GM18517 (cell line): ENCODE measurements around the gene TRABD.
"Not testable (repeated sequence)": the region's sequence is repeated elsewhere in the genome, so short reads cannot be mapped to it uniquely, and the experiment has no call there.

Experiments used
- ATAC-seq: cut with Tn5 transposase; IDR thresholded peaks from one replicate; pipeline ENCODE4 v1.9.1; 2021; ENCODE audit warnings: mild to moderate bottlenecking, moderate library complexity; ENCODE audit not compliant: unreplicated experiment

The TRABD gene

GRCh38 chr22:50185375-50186087, at the start of gene TRABD:
Gene TRABD, plus strand, starts transcription at chr22:50185913. Its CDS starts 7,148 bp downstream, at chr22:50193061.
- ATAC-seq: no peak

DNA sequence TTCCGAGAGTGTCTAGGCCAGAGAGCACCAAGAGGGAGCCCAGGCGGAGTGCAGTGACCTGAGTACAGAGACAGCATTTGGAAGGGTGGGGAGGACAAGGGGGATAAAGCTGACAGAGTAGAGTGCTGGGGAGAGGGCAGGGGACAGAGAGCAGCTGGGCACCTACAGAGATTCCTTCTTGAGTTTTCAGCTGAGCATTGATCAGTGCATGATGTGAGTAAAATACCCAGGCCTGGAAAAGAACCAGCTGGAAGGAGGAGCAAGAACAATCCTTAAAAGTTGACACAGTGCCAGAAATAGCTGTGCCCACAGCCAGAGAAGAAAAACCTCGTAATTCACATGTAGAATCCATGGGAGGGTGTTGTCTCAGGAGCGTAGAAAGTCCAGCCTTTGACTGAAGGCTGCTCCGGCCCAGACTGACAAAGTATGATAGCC, 49.1 kb upstream of the TRABD start:
- no peak for ATAC-seq

GRCh38 chr22:50137277-50137676, 48.4 kb upstream of the TRABD start:
- not testable (repeated sequence) for ATAC-seq

- ATAC-seq: no peak
Measured at GRCh38 chr22:50138041-50138440, 47.7 kb upstream of the TRABD start.

GRCh38 chr22:50138988-50139387, 46.7 kb upstream of the TRABD start:
- ATAC-seq: no peak

GRCh38 chr22:50139843-50140415, 45.8 kb upstream of the TRABD start:
- ATAC-seq: no peak

DNA sequence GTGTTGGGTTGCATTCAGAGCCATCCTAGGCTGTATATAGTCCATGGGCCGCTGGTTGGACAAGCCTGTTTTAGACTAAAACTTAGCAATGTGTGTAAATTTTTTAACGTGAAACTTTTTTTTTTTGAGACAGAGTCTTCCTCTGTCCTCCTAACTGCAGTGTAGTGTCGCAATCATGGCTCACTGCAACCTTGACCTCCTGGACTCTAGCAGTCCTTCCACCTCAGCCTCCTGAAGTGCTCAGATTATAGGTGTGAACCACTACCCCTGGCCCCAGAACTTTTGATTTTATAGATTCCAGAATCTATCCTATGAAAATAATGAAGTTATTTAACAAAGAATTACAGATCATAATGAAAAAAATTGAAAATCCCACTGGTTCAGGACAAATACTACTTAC, 45.1 kb upstream of the TRABD start:
- ATAC-seq: no peak

GRCh38 chr22:50141462-50141861, 44.3 kb upstream of the TRABD start:
- ATAC-seq: no peak

GRCh38 chr22:50141891-50142363, 43.8 kb upstream of the TRABD start:
- no peak for ATAC-seq

DNA sequence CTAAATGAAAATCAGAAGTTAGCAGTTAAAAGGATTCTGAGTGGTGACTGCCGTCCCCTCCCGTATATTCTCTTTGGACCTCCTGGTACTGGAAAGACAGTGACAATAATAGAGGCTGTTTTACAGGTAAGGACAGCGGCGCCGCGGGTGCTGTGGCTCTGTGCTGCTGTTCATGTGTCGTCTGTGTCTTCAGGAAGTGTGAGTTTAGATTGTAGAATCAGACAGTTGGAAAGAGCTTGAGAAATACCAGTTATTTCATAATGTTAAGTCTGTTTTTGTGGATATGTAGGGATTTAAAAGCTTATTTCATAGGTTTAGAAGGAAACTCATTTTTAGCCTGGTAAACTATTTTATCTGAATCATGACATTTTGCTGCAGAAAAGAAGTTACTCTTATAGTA, 42.6 kb upstream of the TRABD start:
- ATAC-seq: no peak

DNA sequence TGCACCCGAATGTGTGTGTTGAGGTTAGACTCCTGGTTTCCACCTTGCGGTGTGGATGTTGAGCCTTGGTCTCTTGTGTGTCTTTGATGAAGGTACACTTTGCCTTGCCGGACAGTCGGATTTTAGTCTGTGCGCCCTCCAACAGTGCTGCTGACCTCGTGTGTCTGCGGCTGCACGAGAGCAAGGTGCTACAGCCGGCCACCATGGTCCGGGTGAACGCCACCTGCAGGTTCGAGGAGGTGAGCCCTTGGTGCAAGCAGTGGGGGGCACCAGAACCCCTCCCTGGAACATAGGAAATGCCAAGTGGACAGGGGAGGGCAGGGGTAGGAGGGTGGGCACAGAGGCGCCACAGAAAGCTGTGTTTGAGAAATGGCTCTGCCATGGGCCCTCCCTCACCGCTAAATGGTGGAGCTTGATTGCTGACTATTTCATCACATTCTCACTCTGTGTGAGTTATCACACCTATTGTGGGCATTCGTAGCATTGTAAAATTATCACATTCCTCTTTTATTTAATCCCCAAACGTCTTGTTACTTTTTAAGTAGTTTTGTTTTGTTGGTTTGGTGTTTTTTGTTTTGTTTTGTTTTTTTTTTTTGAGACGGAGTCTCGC, 41.6 kb upstream of the TRABD start:
- no peak for ATAC-seq

- ATAC-seq: no peak
Measured at GRCh38 chr22:50145721-50146438, 39.8 kb upstream of the TRABD start.

DNA sequence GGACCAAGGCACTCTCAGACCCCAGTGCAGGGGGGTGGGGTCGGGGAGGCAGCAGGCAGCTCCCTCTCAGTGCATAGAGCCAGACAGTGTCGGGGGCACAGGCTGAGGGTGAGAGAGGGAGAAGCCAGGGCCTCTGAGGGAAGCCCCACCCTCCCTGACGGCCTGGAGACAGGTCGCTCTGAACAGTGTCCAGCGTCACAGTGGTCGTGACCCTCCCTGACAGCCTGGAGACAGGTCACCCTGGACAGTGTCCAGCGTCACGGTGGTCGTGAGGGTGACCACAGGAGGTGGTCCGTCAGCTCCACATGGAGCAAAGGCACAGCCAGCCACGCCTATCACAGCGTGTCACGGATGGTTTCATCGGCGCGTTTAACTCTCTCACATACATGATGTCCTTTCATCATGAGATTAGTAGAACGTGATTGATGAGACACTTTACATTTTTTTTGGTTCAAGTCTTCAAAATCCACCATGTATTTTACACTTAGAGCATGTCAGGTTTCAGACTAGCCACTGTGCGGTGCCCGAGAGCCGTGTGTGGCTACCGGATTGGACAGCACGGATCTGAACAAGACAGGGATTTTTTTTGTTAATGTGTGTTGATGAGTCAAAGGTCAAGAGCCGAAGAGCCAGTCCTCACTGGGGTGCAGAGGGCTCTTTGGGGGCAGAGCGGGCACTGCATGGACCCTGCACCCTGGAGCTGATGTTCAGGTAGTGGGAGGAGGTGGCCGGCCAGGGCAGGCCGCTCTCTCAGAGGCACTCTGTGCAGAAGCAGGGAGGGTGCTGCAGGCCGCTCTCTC, 39.1 kb upstream of the TRABD start:
- ATAC-seq: no peak

GRCh38 chr22:50147258-50148165, 38.2 kb upstream of the TRABD start:
- ATAC-seq: not testable (repeated sequence)

- no peak for ATAC-seq
Measured at GRCh38 chr22:50148166-50148500, 37.6 kb upstream of the TRABD start.

DNA sequence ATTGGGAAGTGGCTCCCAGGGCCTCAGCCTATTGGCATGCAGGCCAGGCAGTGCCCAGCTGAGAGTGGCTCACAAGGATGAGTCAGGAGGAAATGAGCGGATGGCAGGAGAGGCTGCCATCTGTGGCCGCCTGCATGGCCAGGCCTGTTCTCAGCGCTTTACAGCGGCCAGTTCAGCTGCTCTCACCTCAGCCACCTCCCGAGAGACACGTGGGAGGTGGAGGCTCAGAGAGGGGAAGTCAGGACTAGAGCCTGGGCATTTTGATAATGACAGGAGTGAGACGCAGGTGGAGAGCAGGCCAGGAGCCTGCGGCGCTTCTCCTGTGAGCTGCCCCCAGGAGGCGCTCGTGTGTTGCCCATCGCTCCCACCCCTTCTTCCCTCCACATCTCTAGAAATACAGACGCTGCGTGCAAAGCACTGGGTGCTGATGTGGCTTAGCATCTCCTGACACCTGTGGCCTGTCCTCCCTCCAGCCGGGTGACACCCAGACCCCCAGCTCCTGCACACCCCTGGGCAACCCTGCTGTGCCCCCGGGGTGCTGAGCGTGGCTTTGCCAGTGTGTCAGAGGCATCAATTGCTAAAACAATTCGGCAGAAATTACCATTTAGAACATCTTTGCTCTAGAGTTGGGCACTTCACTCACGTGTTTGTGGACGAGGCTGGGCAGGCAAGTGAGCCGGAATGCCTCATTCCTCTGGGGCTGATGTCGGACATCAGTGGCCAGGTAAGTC, 36.6 kb upstream of the TRABD start:
- ATAC-seq: no peak

DNA sequence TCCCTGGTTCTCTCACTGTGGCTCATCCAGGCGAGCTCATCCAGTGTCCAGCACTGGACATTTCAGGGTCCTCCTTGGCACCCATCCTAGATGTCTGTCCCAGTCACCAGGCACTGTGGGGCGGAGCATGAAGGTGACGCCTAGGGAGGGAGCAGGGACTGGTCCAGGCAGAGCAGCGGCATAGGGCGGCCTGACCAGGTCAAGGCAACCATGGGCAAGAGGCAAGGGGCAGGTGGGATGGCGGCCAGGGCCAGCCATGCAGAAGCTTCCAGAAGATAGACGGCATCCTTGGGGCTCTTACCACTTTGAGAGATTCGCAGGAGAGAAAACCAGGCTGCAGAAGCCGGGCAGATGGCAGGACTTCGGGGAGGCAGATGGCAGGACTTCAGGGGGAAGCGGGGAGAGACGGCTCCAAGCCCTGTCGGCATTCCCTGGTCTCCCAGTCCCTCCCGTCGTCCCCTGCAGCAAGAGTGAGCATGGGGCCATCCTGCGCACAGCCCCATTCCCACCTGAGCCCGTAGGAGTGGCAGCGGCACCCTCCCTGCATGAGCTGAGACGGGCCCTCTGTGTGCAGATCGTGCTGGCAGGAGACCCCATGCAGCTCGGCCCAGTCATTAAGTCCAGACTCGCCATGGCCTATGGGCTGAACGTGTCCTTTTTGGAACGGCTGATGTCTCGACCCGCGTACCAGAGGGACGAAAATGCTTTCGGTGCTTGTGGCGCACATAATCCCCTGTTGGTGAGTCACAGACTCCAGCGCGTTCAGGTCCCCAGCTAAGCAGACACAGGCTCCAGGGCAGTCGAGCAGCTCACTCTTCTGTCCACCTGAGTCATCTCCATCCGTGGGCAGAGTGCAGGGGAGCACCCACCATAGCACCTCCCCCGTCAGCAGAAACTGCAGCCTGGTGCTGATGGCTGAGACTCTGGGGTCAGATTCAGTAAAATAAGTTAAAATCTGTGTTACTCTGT, 35.3 kb upstream of the TRABD start:
- ATAC-seq: no peak
